ENCODE data around the gene ULBP3. TPM values are rescaled to one million over a fixed set of nuclear protein-coding genes. Genes with fewer than 3 reads are reported as not detected.
"Not testable (repeated sequence)": the region's sequence is repeated elsewhere in the genome, so short reads cannot be mapped to it uniquely, and the experiment has no call there.

The ULBP3 gene
- total RNA-seq, 1 experiment from 2014 or later: 18.4 TPM

DNA sequence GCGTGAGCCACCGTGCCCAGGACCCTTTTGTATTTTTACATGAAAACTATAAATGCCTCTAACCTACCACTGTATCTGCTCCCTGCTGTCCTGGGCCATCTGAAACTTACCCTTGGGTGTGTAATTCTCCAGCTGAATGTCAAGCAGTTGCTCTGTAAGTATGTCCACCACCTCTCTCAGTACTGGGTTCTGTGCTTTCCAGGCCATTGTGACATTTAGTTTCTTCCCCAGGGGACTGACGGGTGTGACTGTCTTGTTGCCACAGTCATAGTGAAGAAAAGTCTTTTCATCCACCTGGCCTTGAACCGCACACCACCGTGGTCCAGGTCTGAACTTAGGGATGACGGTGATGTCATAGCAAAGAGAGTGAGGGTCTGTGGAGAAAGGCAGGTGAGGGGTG, 47.1 kb downstream of the ULBP3 start:
- H3K27me3 ChIP-seq (ENCODE audit: insufficient read depth, low read length); DNase-seq (ENCODE audit: low read depth, low spot score); POLR2A ChIA-PET; ATAC-seq; H3K79me2 ChIP-seq (ENCODE audit: insufficient read depth, low read length); H3K4me2 ChIP-seq (ENCODE audit: low read length); RAD21 ChIA-PET (ENCODE audit: low non-redundant PET in 1 of 2, low total read pairs in 2 of 2, uncharacterized antibody in 2 of 2, unreplicated experiment in 2 of 2); H3K4me3 ChIP-seq (replicated peaks in 1 of 2; ENCODE audit: low read depth in 1 of 2, low read length in 2 of 2); H2AFZ ChIP-seq (ENCODE audit: low read depth, low read length, poor library complexity, severe bottlenecking); intact Hi-C loops (cut with micrococcal nuclease); CTCF ChIA-PET; H3K36me3 ChIP-seq (ENCODE audit: control insufficient read depth in 1 of 2, insufficient read depth in 2 of 2, low read length in 2 of 2); H3K9me2 ChIP-seq (ENCODE audit: insufficient read depth); H3K9ac ChIP-seq (ENCODE audit: low read length); H4K20me1 ChIP-seq (ENCODE audit: insufficient read depth); H3K27ac ChIP-seq (ENCODE audit: low read depth, low read length); H3K9me3 ChIP-seq (ENCODE audit: control insufficient read depth in 1 of 2, insufficient read depth in 1 of 2, low read depth in 1 of 2, low read length in 2 of 2); BruUV-seq (replicated peaks): not testable (repeated sequence)
- peaks cover 21 to 28% of the 10 kb centered on the region in 2 experiments for H3K4me1 ChIP-seq (ENCODE audit: control insufficient read depth in 1 of 2, insufficient read depth in 2 of 2, low read length in 2 of 2)

DNA sequence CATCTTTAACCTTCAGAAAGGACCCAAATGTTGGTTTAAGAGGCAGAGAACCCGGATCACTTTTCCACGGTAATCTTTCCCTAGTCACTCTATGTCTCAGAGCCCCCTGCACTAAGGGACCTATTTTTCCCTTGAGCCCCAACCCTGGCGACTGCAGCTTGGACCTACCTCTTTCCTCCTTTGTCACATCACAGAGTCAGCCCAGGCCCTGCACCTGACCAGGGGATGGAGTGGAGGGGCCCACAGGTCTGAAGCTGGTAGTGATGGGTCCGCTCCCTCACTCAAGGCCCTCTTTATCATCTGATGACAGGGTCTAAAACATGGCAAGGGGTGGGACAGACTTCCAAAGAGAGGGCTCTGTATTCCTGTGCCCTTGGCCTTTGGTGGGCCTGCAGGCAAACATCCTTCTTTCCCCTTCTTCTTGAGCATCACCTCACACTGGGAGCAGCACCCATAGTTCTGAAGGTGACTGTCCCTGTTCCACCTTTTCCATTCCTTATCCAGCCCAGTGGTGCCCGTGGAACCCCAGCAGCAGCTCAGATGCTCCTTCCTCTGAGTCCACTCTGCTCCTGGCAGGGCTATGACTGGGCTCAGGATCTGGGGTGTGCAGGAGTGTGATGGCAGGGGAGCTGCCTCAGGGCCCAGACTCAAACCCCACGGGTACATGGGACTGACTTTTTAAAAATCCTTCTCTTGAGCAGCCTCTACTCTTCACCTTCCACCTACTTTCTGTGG, 49.9 kb downstream of the ULBP3 start:
- Histone ChIP-seq H3K4me3 (replicated peaks in 1 of 2; ENCODE audit: low read depth in 1 of 2, low read length in 2 of 2) (no peak overlapping the region), H3K9me3 (ENCODE audit: control insufficient read depth in 1 of 2, insufficient read depth in 1 of 2, low read depth in 1 of 2, low read length in 2 of 2) (no peaks in the 10 kb centered on the region), H3K27ac (ENCODE audit: low read depth, low read length) (no peak overlapping the region), H3K4me1 (ENCODE audit: control insufficient read depth in 1 of 2, insufficient read depth in 2 of 2, low read length in 2 of 2) (0 out of 4 replicates have a peak, but pooled peaks cover 0 to 7% of the 10 kb centered on the region in 2 experiments), H3K36me3 (ENCODE audit: control insufficient read depth in 1 of 2, insufficient read depth in 2 of 2, low read length in 2 of 2) (no peaks in the 10 kb centered on the region), H3K27me3 (ENCODE audit: insufficient read depth, low read length) (no peaks in the 10 kb centered on the region), H3K4me2 (ENCODE audit: low read length) (no peak overlapping the region), H3K9ac (ENCODE audit: low read length) (no peak overlapping the region), H2AFZ (ENCODE audit: low read depth, low read length, poor library complexity, severe bottlenecking) (no peak overlapping the region), H3K9me2 (ENCODE audit: insufficient read depth) (no peaks in the 10 kb centered on the region), H3K79me2 (ENCODE audit: insufficient read depth, low read length) (no peaks in the 10 kb centered on the region), H4K20me1 (ENCODE audit: insufficient read depth) (no peaks in the 10 kb centered on the region)
- intact Hi-C loops (cut with micrococcal nuclease): loop anchor here (5.0 kb wide), 2 partner anchors 187 to 297 kb away; no protein-coding TSS in a partner anchor
- ATAC-seq: no peak
- no peak for DNase-seq (ENCODE audit: low read depth, low spot score)
- BruUV-seq (replicated peaks): no TSS peak
- no peak for TF ChIP-seq ZNF274 (IDR thresholded peaks at IDR 0.05; ENCODE audit: low read depth, low read length)
- TF ChIP-seq SIN3A (IDR thresholded peaks at IDR 0.05; ENCODE audit: low read depth): no peak
- TF ChIP-seq, protein P1, sequence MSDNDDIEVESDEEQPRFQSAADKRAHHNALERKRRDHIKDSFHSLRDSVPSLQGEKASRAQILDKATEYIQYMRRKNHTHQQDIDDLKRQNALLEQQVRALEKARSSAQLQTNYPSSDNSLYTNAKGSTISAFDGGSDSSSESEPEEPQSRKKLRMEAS (IDR thresholded peaks at IDR 0.05): no peak
- TF ChIP-seq EZH2phosphoT487 (IDR thresholded peaks at IDR 0.05; ENCODE audit: borderline replicate concordance): no peak
- TF ChIP-seq ELF1 (IDR thresholded peaks at IDR 0.05; ENCODE audit: borderline replicate concordance, low read depth): no peak
- TF ChIP-seq POLR2A (IDR thresholded peaks at IDR 0.05; ENCODE audit: borderline replicate concordance, extremely low read depth, insufficient read depth, insufficient read length): no peak
- no peak for TF ChIP-seq SRF (IDR thresholded peaks at IDR 0.05; ENCODE audit: low read depth)
- no peak for TF ChIP-seq SP1 (IDR thresholded peaks at IDR 0.05; ENCODE audit: low read depth)
- no peak for TF ChIP-seq EGR1 (IDR thresholded peaks at IDR 0.05; ENCODE audit: low read depth)
- TF ChIP-seq, protein P2, sequence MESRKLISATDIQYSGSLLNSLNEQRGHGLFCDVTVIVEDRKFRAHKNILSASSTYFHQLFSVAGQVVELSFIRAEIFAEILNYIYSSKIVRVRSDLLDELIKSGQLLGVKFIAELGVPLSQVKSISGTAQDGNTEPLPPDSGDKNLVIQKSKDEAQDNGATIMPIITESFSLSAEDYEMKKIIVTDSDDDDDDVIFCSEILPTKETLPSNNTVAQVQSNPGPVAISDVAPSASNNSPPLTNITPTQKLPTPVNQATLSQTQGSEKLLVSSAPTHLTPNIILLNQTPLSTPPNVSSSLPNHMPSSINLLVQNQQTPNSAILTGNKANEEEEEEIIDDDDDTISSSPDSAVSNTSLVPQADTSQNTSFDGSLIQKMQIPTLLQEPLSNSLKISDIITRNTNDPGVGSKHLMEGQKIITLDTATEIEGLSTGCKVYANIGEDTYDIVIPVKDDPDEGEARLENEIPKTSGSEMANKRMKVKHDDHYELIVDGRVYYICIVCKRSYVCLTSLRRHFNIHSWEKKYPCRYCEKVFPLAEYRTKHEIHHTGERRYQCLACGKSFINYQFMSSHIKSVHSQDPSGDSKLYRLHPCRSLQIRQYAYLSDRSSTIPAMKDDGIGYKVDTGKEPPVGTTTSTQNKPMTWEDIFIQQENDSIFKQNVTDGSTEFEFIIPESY (IDR thresholded peaks at IDR 0.05; ENCODE audit: extremely low read depth, insufficient replicate concordance, low read length): no peak
- no peak for TF ChIP-seq EZH2 (IDR thresholded peaks at IDR 0.05)
- TF ChIP-seq JUND (IDR thresholded peaks at IDR 0.05): no peak
- ChIA-PET CTCF (no interaction called here), RAD21 (ENCODE audit: low non-redundant PET in 1 of 2, low total read pairs in 2 of 2, uncharacterized antibody in 2 of 2, unreplicated experiment in 2 of 2) (no interaction called here), POLR2A (interaction anchor here (1.6 kb wide), 1 partner anchor 10 kb away, joined by 4 read pairs; no protein-coding TSS in a partner anchor)

Data from HCT116 (cell line).